ENCODE data around the gene ADAMTS7. TPM values are rescaled to one million over a fixed set of nuclear protein-coding genes. Genes with fewer than 3 reads are reported as not detected.

ADAMTS7 gene
- total and polyA plus RNA-seq, 2 of the 8 experiments (the other 6 are each of a cell fraction or from before 2014, with no cell fraction given), result 27.9 to 45.2 TPM

- Histone ChIP-seq H2AK5ac (ENCODE audit: low read depth, low read length) (no peak overlapping the region), H2BK5ac (ENCODE audit: low read depth, low read length) (no peak overlapping the region), H2BK12ac (ENCODE audit: low read depth, low read length) (no peak overlapping the region), H3K23me2 (ENCODE audit: low read depth, low read length) (no peaks in the 10 kb centered on the region), H3K79me2 (ENCODE audit: control insufficient read depth in 1 of 2, insufficient read depth in 2 of 2, low read length in 2 of 2) (no peaks in the 10 kb centered on the region), H2BK20ac (ENCODE audit: low read length) (no peak overlapping the region), H4K20me1 (replicated peaks in 1 of 2; ENCODE audit: control insufficient read depth in 1 of 2, insufficient read depth in 2 of 2, low read length in 2 of 2) (no peaks in the 10 kb centered on the region), H2AFZ (ENCODE audit: low read length) (no peak overlapping the region), H3K56ac (replicated peaks; ENCODE audit: insufficient read length, low read depth, low read length) (no peak overlapping the region), H3K27me3 (replicated peaks in 1 of 4; ENCODE audit: control insufficient read depth in 3 of 4, extremely low read depth in 1 of 4, insufficient read depth in 3 of 4, low read length in 3 of 4) (no peaks in the 10 kb centered on the region), H3K14ac (ENCODE audit: insufficient read length) (no peak overlapping the region), H2BK120ac (replicated peaks; ENCODE audit: low read depth, low read length) (no peak overlapping the region), H3K4me1 (replicated peaks in 1 of 4; ENCODE audit: control insufficient read depth in 3 of 4, insufficient read depth in 4 of 4, low read length in 3 of 4) (peaks cover 0 to 3% (median 0%) of the 10 kb centered on the region in 4 experiments; a peak in 1 of 7 replicates), H3K4me2 (ENCODE audit: insufficient read depth in 1 of 2, low read depth in 2 of 2, low read length in 2 of 2) (no peak overlapping the region), H3K4ac (replicated peaks; ENCODE audit: insufficient read length, low read depth, low read length) (no peak overlapping the region), H2BK15ac (ENCODE audit: low read length) (no peak overlapping the region), H4K5ac (ENCODE audit: insufficient read length, low read depth, low read length) (no peak overlapping the region), H3K18ac (ENCODE audit: extremely low read depth, low read length) (no peak overlapping the region), H3K36me3 (ENCODE audit: control insufficient read depth in 2 of 4, insufficient read depth in 4 of 4, low read length in 3 of 4) (no peaks in the 10 kb centered on the region), H4K8ac (ENCODE audit: extremely low read depth, insufficient read depth, low read length) (no peak overlapping the region), H3K9me3 (ENCODE audit: insufficient read depth in 2 of 2, low read depth in 1 of 2, low read length in 1 of 2) (no peaks in the 10 kb centered on the region), H3K23ac (ENCODE audit: insufficient read length) (no peak overlapping the region), H3K4me3 (ENCODE audit: extremely low read depth in 1 of 4, insufficient read depth in 2 of 4, low read depth in 3 of 4, low read length in 4 of 4) (no peak overlapping the region), H3K27ac (ENCODE audit: low read depth, low read length) (no peak overlapping the region), H3K79me1 (ENCODE audit: low read depth, low read length) (no peaks in the 10 kb centered on the region), H3K9ac (replicated peaks in 1 of 4; ENCODE audit: extremely low read depth in 1 of 4, low read depth in 3 of 4, low read length in 3 of 4) (no peak overlapping the region), H4K91ac (replicated peaks; ENCODE audit: insufficient read length, low read length) (no peak overlapping the region)
- no peak for FAIRE-seq
- CTCF ChIA-PET (ENCODE audit: partially characterized antibody), result interaction anchor here (0.7 kb wide), 1 partner anchor 9 kb away, joined by 3 read pairs; no protein-coding TSS in a partner anchor
- 72% methylated on average over 6 of the region's 6 CpGs; no CpG with 5 or more reads in 1 of the 2 experiments for WGBS, 2 experiments (ENCODE audit: extremely low coverage in 1 of 2, insufficient coverage in 1 of 2, insufficient read length in 1 of 2, insufficient replicate concordance in 2 of 2, low coverage in 1 of 2, low lambda C conversion rate in 2 of 2, missing lambda C conversion rate in 1 of 2)
- no peak for DNase-seq (ENCODE audit: low read depth in 1 of 2, low spot score in 2 of 2)
- POLR2A ChIA-PET (ENCODE audit: partially characterized antibody), result no interaction called here
- TF ChIP-seq NANOG (IDR thresholded peaks at IDR 0.05; ENCODE audit: insufficient read depth, low read depth, low read length, poor library complexity, severe bottlenecking) (no peak), CHD2 (IDR thresholded peaks at IDR 0.05; ENCODE audit: low read length) (no peak), RXRA (IDR thresholded peaks at IDR 0.05; ENCODE audit: insufficient read depth, low read depth, low read length) (no peak), ATF2 (IDR thresholded peaks at IDR 0.05; ENCODE audit: low read length) (no peak), SIX5 (IDR thresholded peaks at IDR 0.05; ENCODE audit: low read depth, low read length) (no peak), KDM5A (IDR thresholded peaks at IDR 0.05; ENCODE audit: low read length) (no peak), EZH2 (IDR thresholded peaks at IDR 0.05; ENCODE audit: low read depth, low read length, severe bottlenecking) (no peak), SP4 (IDR thresholded peaks at IDR 0.05; ENCODE audit: low read length) (no peak), HDAC2 (IDR thresholded peaks at IDR 0.05; ENCODE audit: borderline replicate concordance in 1 of 2, low read depth in 2 of 2, low read length in 2 of 2) (no peak), RFX5 (IDR thresholded peaks at IDR 0.05; ENCODE audit: borderline replicate concordance, low read depth, low read length) (no peak)
These were observed 30.6 kb upstream of the ADAMTS7 start for GRCh38 chr15:78841891-78842290.

All from H1 (cell line).